HG03135 (cell line): ENCODE data around the gene MOB3B.
A peak's percentile ranks its signal among the peaks of the same experiment; 100 is the strongest.
"Not testable (repeated sequence)": the region's sequence is repeated elsewhere in the genome, so short reads cannot be mapped to it uniquely, and the experiment has no call there.

Experiments
- ATAC-seq: cut with Tn5 transposase; IDR thresholded peaks from one replicate; pipeline ENCODE4 v1.9.1; 2021; ENCODE audit warnings: mild to moderate bottlenecking, moderate library complexity; ENCODE audit not compliant: unreplicated experiment

MOB3B gene

GRCh38 chr9:27451207-27451797 is 78.3 kb downstream of the MOB3B start:
- no peak for ATAC-seq

DNA sequence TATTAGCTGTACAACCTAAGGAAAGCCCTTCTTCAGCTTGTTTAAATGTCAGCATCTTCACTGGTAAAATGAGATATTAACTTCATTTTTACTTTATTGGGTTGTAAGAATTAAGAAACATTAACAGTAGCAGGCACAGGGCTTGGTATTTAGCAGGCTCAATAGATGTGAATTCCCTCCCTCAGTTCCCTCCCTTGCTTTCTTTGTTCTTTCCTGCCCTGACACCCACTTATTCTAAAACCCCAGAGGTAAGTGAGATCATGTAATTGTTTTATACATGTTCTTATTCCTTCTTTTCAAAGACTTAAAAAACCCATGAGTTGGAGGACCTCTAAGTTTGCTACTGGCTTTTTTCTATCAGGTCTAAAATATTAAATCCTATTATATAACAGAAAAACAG is 78.9 kb downstream of the MOB3B start:
- ATAC-seq: no peak

DNA sequence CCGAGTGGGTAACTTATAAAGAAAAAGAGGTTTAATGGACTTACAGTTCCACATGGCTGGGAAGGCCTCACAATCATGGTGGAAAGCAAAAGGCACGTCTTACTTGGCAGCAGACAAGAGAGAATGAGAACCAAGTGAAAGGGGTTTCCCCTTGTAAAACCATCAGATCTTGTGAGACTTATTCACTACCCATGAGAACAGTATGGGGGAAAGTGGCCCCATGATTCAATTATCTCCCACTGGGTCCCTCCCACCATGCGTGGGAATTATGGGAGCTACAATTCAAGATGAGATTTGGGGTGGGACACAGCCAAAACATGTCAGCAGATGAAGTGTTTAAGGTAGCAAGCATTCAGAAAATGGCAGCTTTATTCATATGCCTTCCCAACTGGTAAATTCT is 81.3 kb downstream of the MOB3B start:
- not testable (repeated sequence) for ATAC-seq

DNA sequence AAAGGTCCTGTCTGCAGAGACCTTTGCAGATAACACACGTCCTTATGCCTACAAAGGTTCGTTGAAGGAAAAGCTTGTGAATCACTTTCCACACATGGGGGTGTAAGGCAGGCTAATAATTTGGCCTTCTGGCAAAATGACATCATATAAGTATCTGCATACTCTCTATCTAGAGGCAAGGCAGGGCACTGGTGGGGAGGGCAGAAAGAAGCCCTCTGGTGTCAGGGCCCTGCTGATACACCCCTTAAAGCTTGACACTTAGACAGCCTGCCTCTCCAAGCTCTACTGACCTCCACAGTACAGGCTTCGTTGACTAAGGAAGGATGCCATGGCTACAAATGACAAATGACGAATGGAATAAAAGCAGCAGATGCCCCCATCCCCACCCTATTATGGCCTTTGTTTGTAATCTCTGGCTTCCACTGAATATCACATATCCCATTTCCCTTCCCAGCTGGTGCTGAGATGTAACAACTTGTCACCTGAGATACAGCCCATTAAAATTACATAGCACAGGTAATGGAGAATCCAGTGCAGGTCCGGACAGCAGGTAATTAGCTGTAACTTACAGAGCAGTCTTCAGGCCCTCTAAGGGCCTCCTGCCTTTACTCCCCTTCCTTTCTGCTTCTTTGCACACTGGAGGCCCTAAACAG is 82.5 kb downstream of the MOB3B start:
- ATAC-seq: no peak

GRCh38 chr9:27445688-27446087 is 83.9 kb downstream of the MOB3B start:
- no peak for ATAC-seq

GRCh38 chr9:27445057-27445595 is 84.5 kb downstream of the MOB3B start:
- ATAC-seq: no peak

DNA sequence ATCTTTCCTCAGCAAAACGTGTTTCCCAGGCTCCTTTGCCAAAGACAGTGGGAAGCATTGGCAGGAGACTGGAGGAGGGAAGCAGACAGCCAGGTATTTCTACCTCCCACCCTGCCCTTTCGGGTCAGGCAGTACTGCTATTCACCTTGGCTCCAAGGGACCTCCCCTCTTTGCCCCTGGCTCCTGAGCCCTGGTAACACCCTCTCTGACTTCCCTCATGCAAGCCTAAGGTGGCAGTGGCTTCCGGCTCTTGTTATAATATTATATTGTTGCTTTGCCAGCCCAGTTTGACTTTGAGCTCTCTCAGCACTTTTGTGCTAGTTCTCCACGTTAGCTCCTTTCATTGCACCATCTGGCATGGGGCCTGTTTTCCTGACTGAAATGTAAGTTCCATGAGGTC is 87.2 kb downstream of the MOB3B start:
- ATAC-seq: no peak

DNA sequence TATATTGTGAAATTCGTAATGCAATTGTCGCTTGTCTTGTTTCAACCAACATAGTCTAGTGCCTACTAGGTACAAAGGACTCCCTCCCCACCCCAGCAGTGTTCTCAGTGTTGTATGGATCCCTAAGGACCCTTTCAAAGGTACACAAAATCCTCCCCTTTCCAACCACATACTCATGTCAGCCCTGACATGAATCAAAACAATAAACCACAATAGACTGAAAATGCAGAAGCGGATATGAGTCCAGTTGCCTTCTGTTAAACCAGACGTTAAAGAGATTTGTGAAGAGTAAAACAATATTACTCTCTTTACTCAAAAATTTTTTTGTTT is 87.9 kb downstream of the MOB3B start:
- ATAC-seq: peak; percentile 99

GRCh38 chr9:27440888-27441740 is 88.5 kb downstream of the MOB3B start:
- peak; percentile 30 for ATAC-seq

- ATAC-seq: no peak
These were observed 91.1 kb downstream of the MOB3B start for GRCh38 chr9:27438522-27438921.

- no peak for ATAC-seq
These were observed 91.8 kb downstream of the MOB3B start for GRCh38 chr9:27437652-27438373.

- ATAC-seq: no peak
These were observed 93.4 kb downstream of the MOB3B start for GRCh38 chr9:27436234-27436633.

DNA sequence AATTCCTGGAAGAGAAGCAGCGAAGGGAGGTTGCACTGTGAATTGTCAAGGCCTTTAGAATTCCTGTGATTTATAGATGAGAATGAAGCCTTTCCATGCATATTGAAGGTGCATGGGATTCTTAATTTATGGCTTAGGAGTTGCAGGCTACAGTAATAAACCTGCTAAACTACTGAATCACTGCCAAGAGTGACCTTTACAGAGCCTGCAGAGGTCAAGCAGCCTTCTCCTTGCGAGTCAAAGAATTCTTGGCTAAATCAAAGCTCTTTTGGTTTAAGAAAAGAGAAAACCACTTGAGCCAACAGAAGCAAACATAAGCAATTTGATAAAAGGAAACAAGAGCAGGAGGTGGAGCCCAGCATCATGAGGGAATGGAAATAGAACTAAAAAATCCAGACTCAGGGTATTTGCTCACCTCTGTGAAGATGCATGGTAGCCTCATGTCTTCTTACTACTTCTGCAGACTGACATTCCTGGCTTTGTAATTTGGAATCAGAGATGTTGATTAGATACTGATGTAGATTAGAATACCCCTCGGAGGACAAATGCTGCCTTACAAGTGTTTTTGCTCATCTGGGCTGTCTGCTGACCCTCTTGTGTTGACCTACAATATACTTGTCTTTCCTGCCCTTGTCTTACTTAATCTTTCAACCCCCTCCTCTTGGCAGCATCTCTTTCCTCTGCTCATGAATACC is 95.8 kb downstream of the MOB3B start:
- no peak for ATAC-seq

DNA sequence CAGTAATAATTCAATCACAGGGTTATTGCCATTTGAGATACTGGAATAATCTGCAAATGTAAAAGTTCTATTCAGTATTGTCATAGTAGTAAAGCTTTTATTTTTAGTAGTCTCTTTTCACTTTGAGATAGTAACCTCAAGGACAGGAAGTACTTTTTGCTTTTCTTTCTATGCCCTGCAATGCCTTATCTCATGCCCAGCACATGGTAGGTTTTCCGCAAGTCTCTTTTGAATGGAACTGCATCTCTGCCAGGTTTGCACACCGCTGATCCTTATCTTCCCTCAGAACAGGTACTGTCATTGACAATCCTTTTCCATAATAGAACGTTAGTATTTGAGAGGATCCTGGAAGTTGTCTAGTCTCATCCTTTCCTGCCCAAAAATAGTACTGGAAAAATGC is 97.3 kb downstream of the MOB3B start:
- ATAC-seq: no peak

DNA sequence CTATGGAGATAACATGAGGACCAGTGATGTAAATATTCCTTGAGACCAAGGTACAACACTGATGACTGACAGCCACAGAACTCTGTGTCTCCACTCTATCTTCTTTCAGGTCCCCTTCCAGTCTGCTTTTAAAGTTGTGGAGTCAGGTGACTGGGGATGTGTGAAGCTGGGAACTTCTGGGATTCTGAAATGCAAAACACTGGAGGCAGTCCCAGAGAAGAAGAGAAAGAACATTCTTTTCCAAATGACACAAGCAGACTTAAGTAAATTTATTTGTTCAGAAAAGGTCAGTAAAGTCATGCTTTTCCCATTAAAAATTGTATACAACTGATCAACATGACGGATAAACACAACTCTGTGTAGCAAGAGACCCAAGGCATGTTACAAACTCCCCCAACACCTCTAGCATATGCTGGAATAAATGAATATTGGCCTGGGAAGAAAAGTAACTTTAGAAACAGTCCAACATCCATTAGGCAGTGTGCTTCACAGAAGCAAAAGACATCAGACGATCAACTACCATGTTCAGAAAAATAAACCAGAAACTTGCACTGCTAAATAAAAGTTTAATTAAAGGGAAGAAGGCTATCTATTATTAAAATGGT is 98.0 kb downstream of the MOB3B start:
- ATAC-seq: no peak

DNA sequence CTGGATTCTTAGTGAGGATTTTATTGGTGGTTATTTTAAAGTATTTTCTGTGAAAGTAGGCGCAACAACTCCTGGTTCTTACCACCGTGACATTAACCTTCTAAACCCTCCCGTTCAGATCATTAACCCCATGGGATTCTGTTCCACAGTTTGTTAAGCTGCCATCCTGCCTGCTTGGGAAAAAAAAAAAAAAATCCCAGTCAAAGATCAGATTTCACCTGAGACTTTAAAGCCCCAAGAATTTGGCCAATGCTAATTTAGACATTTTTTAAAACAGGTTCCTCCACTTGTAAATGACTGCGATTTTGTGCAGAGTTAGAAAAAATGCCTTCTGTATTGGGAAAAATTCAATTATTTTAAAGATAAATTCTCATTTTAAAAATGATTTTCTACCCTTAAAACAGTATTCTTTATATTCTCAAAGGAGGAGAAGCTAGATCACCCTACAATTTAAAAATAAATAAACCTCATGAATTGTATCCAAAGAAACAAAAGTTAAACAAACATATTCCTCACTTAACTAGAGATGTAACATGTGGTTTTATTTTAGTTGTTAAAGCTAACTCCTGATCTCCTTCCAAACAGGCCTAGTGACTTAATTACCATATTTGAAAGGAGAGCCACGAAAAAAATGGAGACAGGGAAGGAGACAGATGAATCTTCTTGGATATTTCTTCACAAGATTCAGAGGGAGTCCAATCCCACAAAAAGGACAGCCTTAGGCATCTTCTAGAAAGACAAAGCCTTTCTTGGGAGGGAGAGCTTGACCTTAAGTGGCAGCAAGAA is 98.7 kb downstream of the MOB3B start:
- ATAC-seq: no peak

DNA sequence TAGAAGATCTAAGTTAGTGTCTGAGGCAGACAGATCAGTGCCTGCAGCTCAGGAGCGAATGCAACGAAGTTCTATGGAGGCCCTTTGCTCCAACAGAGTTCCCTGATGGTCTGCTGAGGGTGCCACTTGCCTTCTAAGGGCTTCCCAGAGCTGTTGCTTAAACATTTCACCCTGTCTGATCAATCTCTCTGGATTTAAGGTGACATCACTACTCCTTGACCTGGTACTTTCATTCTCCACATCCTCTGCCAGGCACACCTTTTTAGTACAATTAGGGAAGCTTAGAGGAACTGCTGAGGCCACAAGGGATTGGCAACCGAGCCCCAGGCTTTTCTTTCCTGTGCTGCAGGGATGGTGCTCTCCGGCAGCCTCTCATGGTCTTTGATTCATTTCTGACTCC is 99.7 kb downstream of the MOB3B start:
- ATAC-seq: no peak

DNA sequence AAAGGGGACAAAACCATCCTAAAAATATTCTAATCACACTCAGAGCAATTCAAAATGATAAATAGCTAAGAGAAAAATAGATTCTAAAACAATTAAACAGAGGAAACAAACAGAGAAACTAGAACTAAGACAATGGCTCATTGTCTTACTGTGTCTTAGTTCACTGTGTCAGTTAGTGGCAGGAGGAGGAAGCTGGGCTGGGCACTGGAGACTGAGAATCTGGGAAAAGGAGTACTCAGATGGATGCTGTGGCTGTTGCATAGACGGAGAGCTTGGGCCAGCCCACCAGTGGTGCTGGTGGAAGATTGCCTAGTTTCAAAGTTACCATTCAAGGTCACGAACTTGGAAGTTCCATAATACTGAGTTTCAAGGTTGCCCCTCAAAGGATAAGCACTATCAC is 100.2 kb downstream of the MOB3B start:
- ATAC-seq: no peak

DNA sequence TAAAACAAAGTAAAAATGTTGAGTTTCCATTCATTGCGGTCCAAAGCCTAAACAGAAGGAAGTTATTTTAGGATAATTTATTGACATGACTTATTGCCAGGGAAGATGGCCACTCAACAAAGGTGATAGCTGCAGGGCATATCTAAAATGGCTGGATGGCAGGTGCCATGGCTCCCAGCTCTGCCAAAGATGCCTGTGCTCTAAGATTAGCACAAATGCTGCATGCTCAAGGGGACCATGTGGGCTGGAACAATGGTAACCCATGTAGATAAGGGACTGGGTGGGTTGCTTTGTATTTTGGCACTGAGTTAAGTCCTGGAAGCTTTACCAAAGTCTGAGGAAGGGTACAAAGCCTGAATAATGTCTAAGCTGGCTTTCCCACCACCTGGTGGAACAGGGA is 101.1 kb downstream of the MOB3B start:
- no peak for ATAC-seq

DNA sequence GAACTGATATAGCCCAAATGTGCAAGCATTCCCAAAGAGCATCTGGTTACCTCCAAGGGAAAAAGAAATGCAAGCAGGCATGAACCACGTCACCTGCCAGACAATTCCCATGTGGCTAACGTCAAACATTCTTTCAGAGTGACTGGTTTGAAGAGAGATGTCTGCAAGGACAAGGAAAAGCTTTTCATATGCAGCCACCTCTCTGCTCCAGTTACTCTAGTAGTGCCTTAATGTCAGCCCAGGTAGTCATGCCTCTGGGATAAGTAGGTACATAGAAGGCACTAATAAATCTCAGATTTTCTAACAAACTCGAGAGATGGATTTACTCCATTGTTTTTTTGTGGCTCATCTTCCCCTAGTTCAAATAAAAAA is 102.4 kb downstream of the MOB3B start:
- no peak for ATAC-seq
